ENCODE data around the gene DPEP2NB.
"Not testable (repeated sequence)": the region's sequence is repeated elsewhere in the genome, so short reads cannot be mapped to it uniquely, and the experiment has no call there.

DPEP2NB gene

GRCh38 chr16:67979955-67980678, 35.6 kb downstream of the DPEP2NB start, which contains the start of gene DPEP3:
DPEP3 (minus strand) TSS chr16:67980499; CDS start chr16:67980380, 119 bp downstream.
- peak in 1 of 2 donors; percentile 14 for DNase-seq

- no peak for DNase-seq
Measured at GRCh38 chr16:67977469-67978227, 38.1 kb downstream of the DPEP2NB start.

GRCh38 chr16:67977005-67977404, 38.7 kb downstream of the DPEP2NB start:
- DNase-seq, result no peak

- no peak for DNase-seq
Measured at GRCh38 chr16:67976205-67976604, 39.5 kb downstream of the DPEP2NB start.

- DNase-seq, result no peak
Measured at GRCh38 chr16:67975321-67976105, 40.2 kb downstream of the DPEP2NB start.

GRCh38 chr16:67972285-67972684, 43.4 kb downstream of the DPEP2NB start:
- DNase-seq, result not testable (repeated sequence)

GRCh38 chr16:67971111-67971510, 44.6 kb downstream of the DPEP2NB start:
- no peak for DNase-seq

GRCh38 chr16:67969254-67970039, 46.3 kb downstream of the DPEP2NB start:
- DNase-seq, result peak in 1 of 2 donors; percentile 29

GRCh38 chr16:67968400-67969253, 47.1 kb downstream of the DPEP2NB start, which contains the start of gene SLC12A4:
SLC12A4 (minus strand) TSS chr16:67968637; CDS start chr16:67968553, 84 bp downstream.
- DNase-seq, result peak; percentile 88 to 91

GRCh38 chr16:67967958-67968399, 47.7 kb downstream of the DPEP2NB start:
- peak; percentile 17 to 27 for DNase-seq

- peak in 1 of 2 donors; percentile 28 for DNase-seq
Measured at GRCh38 chr16:67967183-67967957, 48.3 kb downstream of the DPEP2NB start.

GRCh38 chr16:67966549-67967182, 49.0 kb downstream of the DPEP2NB start:
- DNase-seq, result no peak

- no peak for DNase-seq
Measured at GRCh38 chr16:67965668-67966548, 49.8 kb downstream of the DPEP2NB start.

GRCh38 chr16:67964477-67965131, 51.1 kb downstream of the DPEP2NB start:
- DNase-seq, result no peak

- no peak for DNase-seq
Measured at GRCh38 chr16:67963662-67964321, 51.9 kb downstream of the DPEP2NB start.
